ENCODE data around the gene FAM222B. TPM values are rescaled to one million over a fixed set of nuclear protein-coding genes. Genes with fewer than 3 reads are reported as not detected.
A peak's percentile ranks its signal among the peaks of the same experiment; 100 is the strongest.

The FAM222B gene
- total and polyA plus RNA-seq, 9 of the 15 experiments (the other 6 are each of a cell fraction or from before 2014, with no cell fraction given) = 4.0 to 34.6 (median 7.5) TPM

- Histone ChIP-seq H3K9ac (ENCODE audit: insufficient read depth in 1 of 2, low read depth in 2 of 2, low read length in 2 of 2) (no peak overlapping the region), H3K27me3 (ENCODE audit: control insufficient read depth in 2 of 2, insufficient read depth in 2 of 2, low read length in 2 of 2) (0 out of 5 replicates have a peak, but pooled peaks cover 0 to 11% of the 10 kb centered on the region in 2 experiments), H3K36me3 (ENCODE audit: control insufficient read depth, insufficient read depth, low read length) (peaks cover 2% of the 10 kb centered on the region; the same call in 1 of the 3 replicates), H3K9me1 (ENCODE audit: control insufficient read depth, insufficient read depth, low read length) (no peaks in the 10 kb centered on the region), H3K4me3 (no peak overlapping the region), H4K20me1 (replicated peaks; ENCODE audit: control insufficient read depth, insufficient read depth, low read length) (0 out of 2 replicates have a peak, but pooled peaks cover 2% of the 10 kb centered on the region), H3K4me2 (ENCODE audit: insufficient read depth, low read length) (no peak overlapping the region), H3K79me2 (ENCODE audit: control insufficient read depth, insufficient read depth, low read length) (peaks cover 22% of the 10 kb centered on the region), H3K4me1 (replicated peaks in 1 of 2; ENCODE audit: control insufficient read depth in 2 of 2, insufficient read depth in 2 of 2, low read length in 2 of 2) (peaks cover 18 to 44% of the 10 kb centered on the region in 2 experiments), H2AFZ (ENCODE audit: low read depth, low read length) (no peak overlapping the region), H3K27ac (ENCODE audit: extremely low read depth, low read depth, low read length) (no peak overlapping the region), H3K9me3 (replicated peaks; ENCODE audit: control insufficient read depth, insufficient read depth, low read depth, low read length) (no peaks in the 10 kb centered on the region)
- no peak for DNase-seq (ENCODE audit: extremely low read depth in 1 of 4, low spot score in 3 of 4)
- CTCF ChIA-PET (ENCODE audit: low intra/inter-chr PET ratio) = no interaction called here
- TF ChIP-seq KAT7 (CRISPR knock-in tag; IDR thresholded peaks at IDR 0.05; ENCODE audit: borderline replicate concordance) (no peak), PRDM10 (IDR thresholded peaks at IDR 0.05; ENCODE audit: partially characterized antibody) (peak; percentile 78), ZNF311 (CRISPR knock-in tag; IDR thresholded peaks at IDR 0.05) (no peak)
- no TSS peak for BruUV-seq (replicated peaks)
- POLR2A ChIA-PET = interaction anchor here (1.4 kb wide), 2 partner anchors 9 to 11 kb away, joined by 4 to 6 read pairs; no protein-coding TSS in a partner anchor
- WGBS (ENCODE audit: insufficient coverage, low coverage, missing lambda C conversion rate) = 15% methylated on average over 2 of the region's 2 CpGs
- intact Hi-C loops (cut with micrococcal nuclease) (no loop called here), in situ Hi-C loops (cut with MboI) (no loop called here)
- ATAC-seq = no peak
- FAIRE-seq = no peak
Measured at GRCh38 chr17:28715217-28715616, 127.4 kb downstream of the FAM222B start.

Measured in K562 (cell line).